Peyer's patch (tissue), 4 donors: ENCODE data around the gene IGFBP1.

Source experiments
- CTCF ChIP-seq, 6 experiments: fragments of 450-650 bp in 4 of 6; fragments of 200-600 bp in 2 of 6; sonication (generic) in 1 of 6; IDR thresholded peaks; one replicate each; pipeline ENCODE4 v1.5.1; 2017 to 2019; ENCODE audit warnings: antibody characterized with exemption in 6 of 6, mild to moderate bottlenecking in 3 of 6, moderate library complexity in 1 of 6
- POLR2A ChIP-seq, 2 donors: fragments of 450-650 bp; IDR thresholded peaks; one replicate each; pipeline ENCODE4 v1.5.1; 2017; ENCODE audit warnings: antibody characterized with exemption in 2 of 2, mild to moderate bottlenecking in 2 of 2, moderate library complexity in 2 of 2

GRCh38 chr7:45884136-45884535, 4.2 kb upstream of the IGFBP1 start:
- TF ChIP-seq CTCF (IDR thresholded peaks at IDR 0.05) (no peak), POLR2A (IDR thresholded peaks at IDR 0.05) (no peak)
